Measurements from ENCODE around the gene TMEM231.
"Not testable (repeated sequence)": the region's sequence is repeated elsewhere in the genome, so short reads cannot be mapped to it uniquely, and the experiment has no call there.

TMEM231 gene

GRCh38 chr16:75529959-75530358 is 26.1 kb downstream of the TMEM231 start:
- no peak for DNase-seq

- DNase-seq = no peak
Observed at GRCh38 chr16:75529056-75529905, 26.8 kb downstream of the TMEM231 start.

DNA sequence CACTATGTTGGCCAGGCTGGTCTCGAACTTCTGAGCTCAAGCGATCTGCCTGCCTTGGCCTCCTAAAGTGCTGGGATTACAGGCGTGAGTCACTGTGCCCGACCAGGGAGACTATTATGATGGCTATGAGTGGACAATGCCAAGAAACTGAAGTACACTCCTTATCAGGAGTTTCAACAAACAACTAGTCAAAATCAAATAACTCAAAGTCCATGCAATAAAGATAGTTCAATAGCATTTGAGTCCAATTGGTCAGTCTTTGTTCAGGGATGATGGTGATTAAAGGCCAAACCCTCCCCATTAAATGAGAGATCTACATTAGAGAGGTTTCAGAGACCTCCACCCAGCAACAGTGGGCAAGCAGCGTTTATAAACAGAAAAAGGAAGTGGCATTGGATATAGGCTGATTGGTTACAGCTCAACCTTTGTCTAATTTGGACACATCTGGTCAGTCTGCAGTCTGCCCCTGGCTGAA is 28.2 kb downstream of the TMEM231 start:
- no peak for DNase-seq

DNA sequence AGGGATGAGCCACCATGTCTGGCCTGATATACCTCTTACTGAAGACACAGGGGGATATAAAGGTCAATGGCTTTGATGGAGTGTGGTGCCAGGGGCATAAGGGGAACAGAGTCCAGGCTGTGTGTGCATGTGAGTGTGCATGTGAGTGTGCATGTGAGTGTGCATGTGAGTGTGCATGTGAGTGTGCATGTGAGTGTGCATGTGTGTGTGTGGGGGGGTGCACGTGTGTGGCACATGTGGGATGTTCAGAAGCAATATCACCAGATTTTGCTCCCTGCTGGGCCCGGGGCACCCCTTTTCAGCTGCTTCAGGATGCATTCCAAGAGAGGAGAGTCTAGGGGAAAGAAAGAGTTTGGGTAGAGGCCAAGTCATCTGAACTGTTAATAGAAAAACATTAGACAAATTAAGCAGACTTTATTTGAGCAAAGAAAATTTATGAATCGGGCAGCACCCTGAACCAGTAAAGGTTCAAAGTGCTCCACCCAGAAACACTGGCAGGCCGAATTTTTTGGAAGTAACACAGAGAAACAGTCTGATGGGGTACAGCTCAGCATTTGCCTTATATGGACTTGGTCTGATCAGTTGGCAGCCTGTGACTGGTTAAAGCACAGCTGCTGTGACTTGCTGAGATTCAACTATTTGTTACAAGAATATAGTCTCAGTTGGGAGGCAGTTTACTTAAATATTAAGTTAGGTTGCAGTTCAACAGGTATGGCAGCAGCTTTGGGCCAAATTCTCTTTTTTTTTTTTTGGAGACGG is 29.8 kb downstream of the TMEM231 start:
- DNase-seq = no peak

GRCh38 chr16:75519175-75519574 is 36.9 kb downstream of the TMEM231 start:
- no peak for DNase-seq

DNA sequence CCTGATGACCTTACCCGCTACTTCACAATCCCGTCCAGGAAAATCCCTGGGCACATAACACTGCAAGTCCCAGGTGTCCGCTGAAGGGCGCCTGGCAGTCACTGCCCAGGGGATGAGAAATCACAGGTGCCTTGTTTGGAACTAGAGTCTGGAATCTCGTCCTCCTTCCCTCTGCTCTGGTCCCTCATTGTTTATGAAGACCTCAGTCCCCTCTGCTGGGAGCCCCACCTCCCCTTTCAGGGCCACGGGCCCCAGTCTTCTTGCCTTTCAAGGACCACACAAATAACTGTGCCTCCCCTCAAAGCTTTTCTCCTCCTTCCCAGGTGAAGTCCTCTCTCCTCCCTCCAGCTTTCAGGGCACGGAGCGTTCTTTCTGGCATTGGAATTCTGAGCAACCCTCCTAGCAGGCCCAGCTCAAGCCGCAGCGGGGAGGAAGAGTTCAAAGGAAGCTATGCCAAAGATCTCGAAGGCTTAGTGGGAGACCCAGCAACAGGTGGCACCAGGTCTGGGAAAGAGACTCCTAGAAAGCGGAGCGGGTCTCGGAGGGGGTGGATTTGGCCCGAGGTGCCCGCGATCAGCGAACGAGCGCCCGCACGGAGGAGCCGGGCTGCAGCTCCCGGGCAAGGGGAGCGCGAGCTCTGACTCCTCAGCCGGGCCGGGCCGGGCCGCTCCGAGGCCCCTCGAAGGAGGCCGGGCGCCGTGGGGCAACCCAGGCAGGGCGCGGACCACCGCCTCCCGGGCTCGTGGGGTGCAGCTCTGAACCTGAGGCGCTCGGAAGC is 39.7 kb downstream of the TMEM231 start:
- not testable (repeated sequence) for DNase-seq

DNA sequence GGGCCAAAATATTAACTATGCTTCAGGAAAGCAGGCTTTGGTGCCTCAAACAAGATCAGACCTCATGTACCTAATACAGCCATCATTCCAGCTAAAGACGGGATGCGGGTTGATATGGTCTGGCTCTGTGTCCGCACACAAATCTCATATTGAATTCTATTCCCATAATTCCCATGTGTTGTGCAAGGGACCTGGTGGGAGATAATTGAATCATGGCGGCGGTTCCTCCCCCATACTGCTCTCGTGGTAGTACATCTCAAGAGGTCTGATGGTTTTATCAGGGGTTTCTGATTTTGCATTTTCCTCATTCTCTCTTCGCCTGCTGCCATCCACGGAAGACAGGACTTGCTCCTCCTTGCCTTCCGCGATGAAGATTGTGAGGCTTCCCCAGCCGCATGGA is 41.8 kb downstream of the TMEM231 start:
- no peak for DNase-seq

DNA sequence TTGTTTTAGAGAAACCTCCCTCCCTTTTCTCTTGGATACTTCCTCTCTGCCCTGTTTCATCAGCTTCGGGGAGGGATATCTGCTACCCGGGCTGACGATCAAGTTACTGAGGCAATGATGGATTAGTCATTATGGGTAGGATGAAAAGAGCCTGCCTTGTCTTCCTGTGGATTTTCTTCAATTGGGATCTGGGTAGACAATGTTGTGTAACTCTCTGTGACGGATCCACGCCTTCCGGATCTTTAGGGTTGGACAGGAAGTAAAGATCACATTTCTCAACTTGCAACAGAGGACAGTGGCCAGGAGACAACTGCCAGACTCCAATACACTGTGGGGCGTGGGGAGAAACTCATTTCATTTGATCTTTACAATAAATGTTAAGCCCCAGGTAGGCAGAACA is 49.5 kb downstream of the TMEM231 start:
- no peak for DNase-seq

GRCh38 chr16:75506107-75506506 is 49.9 kb downstream of the TMEM231 start:
- no peak for DNase-seq

DNA sequence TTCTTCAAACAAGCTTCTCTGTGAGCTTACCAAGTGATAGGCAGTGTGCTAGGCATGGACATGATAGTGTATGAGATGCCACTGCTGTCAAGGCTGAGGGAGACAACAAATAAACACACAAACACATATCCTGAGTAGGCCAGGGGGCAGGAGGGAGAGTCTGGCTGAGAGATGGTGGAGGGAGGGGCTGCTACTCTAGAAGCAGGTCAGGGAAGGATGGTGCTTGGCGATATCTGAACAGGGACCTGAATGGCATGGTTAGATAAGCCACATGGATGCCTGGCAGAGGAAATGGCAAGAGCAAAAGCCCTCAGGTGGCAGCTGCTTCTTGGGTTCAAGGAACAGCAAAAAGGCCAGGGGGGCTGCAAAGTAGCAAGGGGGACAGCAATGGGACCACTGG is 52.3 kb downstream of the TMEM231 start:
- DNase-seq = no peak

GRCh38 chr16:75502916-75503605 is 53.0 kb downstream of the TMEM231 start:
- no peak for DNase-seq

GRCh38 chr16:75501820-75502219 is 54.2 kb downstream of the TMEM231 start:
- DNase-seq = not testable (repeated sequence)

- no peak for DNase-seq
Observed at GRCh38 chr16:75501359-75501758, 54.7 kb downstream of the TMEM231 start.

DNA sequence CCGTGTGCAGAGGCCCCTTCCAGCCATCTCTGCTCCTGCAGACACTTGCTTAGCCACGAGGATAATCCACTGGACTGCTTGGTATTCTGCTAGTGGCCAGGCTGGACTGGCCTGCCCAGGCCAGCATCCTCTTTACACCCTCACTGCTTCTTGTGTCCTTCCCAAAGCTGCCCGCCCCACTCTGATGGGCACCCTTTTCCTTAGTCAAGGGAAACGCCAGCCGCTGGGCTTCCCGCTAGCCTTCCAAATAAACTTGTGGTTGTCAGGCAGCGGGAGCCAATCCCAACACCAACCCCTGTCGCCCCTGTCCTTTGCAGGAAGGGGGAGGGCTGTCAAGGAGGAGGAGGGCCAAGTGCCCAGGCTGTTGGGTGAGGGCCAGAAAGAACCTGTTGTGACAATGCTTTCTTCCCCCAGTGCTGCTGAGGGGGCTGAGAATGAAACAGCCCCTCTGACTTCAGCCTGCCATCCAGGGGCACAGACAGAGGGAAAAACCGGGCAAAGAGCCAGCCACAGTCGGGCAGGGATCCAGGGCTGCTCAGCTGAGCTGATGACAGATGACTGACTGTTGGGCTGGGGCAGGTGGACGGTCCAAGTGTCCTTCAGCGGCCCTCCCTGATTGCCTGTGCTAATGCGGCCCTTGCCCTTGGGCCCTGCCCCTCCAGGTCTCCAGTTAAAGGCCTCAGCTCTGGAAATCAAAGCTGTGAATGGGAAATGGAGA is 57.3 kb downstream of the TMEM231 start:
- DNase-seq = peak; percentile 29

GRCh38 chr16:75497558-75497957 is 58.5 kb downstream of the TMEM231 start:
- DNase-seq = no peak

GRCh38 chr16:75495076-75495674 is 60.9 kb downstream of the TMEM231 start, which contains the start of gene CHST6:
CHST6 (minus strand) TSS chr16:75495441; CDS start chr16:75479828, 15,613 bp downstream.
- DNase-seq = no peak

GRCh38 chr16:75494661-75495075 is 61.4 kb downstream of the TMEM231 start:
- no peak for DNase-seq

DNA sequence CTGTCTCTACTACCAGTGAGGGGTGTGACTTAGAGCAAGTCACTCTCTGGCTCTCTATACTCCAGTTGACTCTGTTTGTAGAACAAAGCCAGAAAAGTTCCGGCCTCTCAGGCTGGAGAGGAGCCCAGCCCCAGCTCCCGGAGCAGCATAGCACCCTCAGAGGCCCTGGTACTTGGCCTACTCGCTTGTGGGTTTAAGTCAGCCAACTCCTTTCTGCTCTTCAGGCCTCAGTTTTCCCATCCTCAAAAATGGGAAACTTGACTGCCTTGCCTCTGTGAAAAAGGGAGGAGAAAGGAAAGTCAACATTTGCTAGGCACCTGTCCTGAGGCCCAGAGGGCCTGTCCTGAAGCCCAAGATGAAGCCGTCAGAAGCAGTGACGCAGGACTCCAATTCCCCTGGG is 61.9 kb downstream of the TMEM231 start:
- DNase-seq = no peak

DNA sequence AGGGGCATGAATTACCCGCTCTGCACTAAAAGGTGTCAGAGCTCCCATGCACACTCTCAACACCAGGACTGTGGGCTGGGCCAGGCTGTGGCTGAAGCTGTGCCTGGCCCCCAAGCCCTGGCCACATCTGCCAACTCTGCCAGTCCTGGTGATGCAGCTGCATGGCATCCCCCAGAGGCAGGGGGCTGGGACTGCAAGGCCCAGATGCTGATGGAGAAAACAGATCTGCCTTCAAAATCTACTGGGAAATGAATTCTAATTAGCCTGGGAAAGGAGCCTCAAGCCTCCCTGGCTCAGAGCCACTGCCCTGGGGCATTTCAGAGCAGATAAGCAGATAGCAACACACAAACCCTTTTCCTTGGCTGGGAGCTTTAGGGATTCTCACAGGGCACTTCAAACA is 64.2 kb downstream of the TMEM231 start:
- DNase-seq = peak; percentile 87

DNA sequence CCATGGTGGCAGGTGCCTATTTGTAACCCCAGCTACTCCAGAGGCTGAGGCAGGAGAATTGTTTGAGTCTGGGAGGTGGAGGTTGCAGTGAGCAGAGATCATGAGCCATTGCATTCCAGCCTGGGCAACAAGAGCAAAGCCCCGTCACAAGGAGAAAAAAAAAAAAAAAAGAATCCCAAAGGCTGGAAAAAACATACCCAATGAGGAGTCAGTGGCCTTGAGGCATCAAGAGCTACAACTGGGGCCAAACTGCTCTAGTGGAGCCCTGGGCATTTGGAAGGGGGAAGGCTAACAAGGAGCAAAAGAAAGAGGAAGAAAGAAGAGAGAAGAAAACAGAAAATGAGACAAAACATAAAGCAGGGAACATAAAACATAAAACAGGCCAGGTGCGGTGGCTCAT is 67.7 kb downstream of the TMEM231 start:
- DNase-seq = no peak

All from DMS79 treated with DMSO at 0.1 percent for 48 hours (cell line).